ENCODE measurements around the gene CCDC51. TPM values are rescaled to one million over a fixed set of nuclear protein-coding genes. Genes with fewer than 3 reads are reported as not detected.
"Not testable (repeated sequence)": the region's sequence is repeated elsewhere in the genome, so short reads cannot be mapped to it uniquely, and the experiment has no call there.

The CCDC51 gene
- total and polyA plus RNA-seq, 2 donors (not counting 1 experiment from before 2014, with no cell fraction given), result 5.0 to 5.9 TPM

GRCh38 chr3:48463703-48464102 is 23.8 kb upstream of the CCDC51 start:
- no peak overlapping the region for H3K27ac Mint-ChIP-seq
- Histone ChIP-seq H3K9ac (ENCODE audit: low read length) (no peak overlapping the region), H3K4me2 (replicated peaks; ENCODE audit: low read depth, low read length, poor library complexity, severe bottlenecking) (no peak overlapping the region), H3K79me2 (ENCODE audit: control insufficient read depth, insufficient read depth, low read length) (peaks cover 37% of the 10 kb centered on the region), H3K36me3 (replicated peaks in 1 of 2; ENCODE audit: control extremely low read depth in 1 of 2, control insufficient read depth in 1 of 2, extremely low read depth in 1 of 2, insufficient read depth in 2 of 2, low read length in 1 of 2) (peaks cover 2 to 42% of the 10 kb centered on the region in 2 experiments), H3K9me3 (ENCODE audit: control extremely low read depth in 1 of 3, control insufficient read depth in 2 of 3, insufficient read depth in 1 of 3, low read length in 2 of 3) (no peaks in the 10 kb centered on the region), H3K27ac (ENCODE audit: low read length in 2 of 2) (no peak overlapping the region), H3K27me3 (replicated peaks in 1 of 4; ENCODE audit: control extremely low read depth in 1 of 4, control insufficient read depth in 3 of 4, insufficient read depth in 4 of 4, low read length in 3 of 4) (no peaks in the 10 kb centered on the region), H4K20me1 (ENCODE audit: control insufficient read depth, insufficient read depth, low read length, poor library complexity, severe bottlenecking) (peaks cover 25% of the 10 kb centered on the region), H3K4me3 (ENCODE audit: control extremely low read depth in 1 of 5, extremely low read depth in 1 of 5, insufficient read depth in 1 of 5, low read depth in 2 of 5, low read length in 4 of 5) (no peak overlapping the region), H3K4me1 (ENCODE audit: control insufficient read depth in 2 of 2, insufficient read depth in 2 of 2, low read length in 2 of 2) (peaks cover 29 to 33% of the 10 kb centered on the region in 2 donors), H2AFZ (ENCODE audit: insufficient read depth, low read depth, low read length, poor library complexity, severe bottlenecking) (no peak overlapping the region)
- no peaks in the 10 kb centered on the region for H3K27me3 Mint-ChIP-seq
- no peaks in the 10 kb centered on the region for H3K9me3 Mint-ChIP-seq (ENCODE audit: insufficient read depth)
- POLR2A ChIA-PET, result interaction anchor here (0.7 kb wide), 1 partner anchor 866 kb away, joined by 3 read pairs; no protein-coding TSS in a partner anchor
- WGBS (ENCODE audit: insufficient coverage), result 88% methylated on average over 9 of the region's 9 CpGs
- CTCF ChIA-PET, result interaction anchor here (1.0 to 17.7 kb wide), 6 partner anchors 10 to 86 kb away, joined by 3 to 240 read pairs (median 10); partner anchors contain the start of gene SHISA5
- intact Hi-C loops (cut with micrococcal nuclease), result loop anchor here (10.0 kb wide), 1 partner anchor 221 kb away; the partner anchor contains the start of gene NCKIPSD
- ATAC-seq (ENCODE audit: low read depth) (no peak), DNase-seq (no peak)
- TF ChIP-seq EZH2 (IDR thresholded peaks at IDR 0.05; ENCODE audit: borderline replicate concordance, insufficient read depth, low read depth, low read length, poor library complexity, severe bottlenecking), result no peak
- no peak for TF ChIP-seq CTCF (IDR thresholded peaks at IDR 0.05)
- H3K4me3 Mint-ChIP-seq, result no peak overlapping the region
- peaks cover 34% of the 10 kb centered on the region for H3K4me1 Mint-ChIP-seq

GRCh38 chr3:48461767-48462166 is 21.8 kb upstream of the CCDC51 start:
- Histone ChIP-seq H3K4me1 (ENCODE audit: control insufficient read depth in 2 of 2, insufficient read depth in 2 of 2, low read length in 2 of 2) (peaks cover 10 to 13% of the 10 kb centered on the region in 2 donors), H3K79me2 (ENCODE audit: control insufficient read depth, insufficient read depth, low read length) (peaks cover 18% of the 10 kb centered on the region), H3K36me3 (replicated peaks in 1 of 2; ENCODE audit: control extremely low read depth in 1 of 2, control insufficient read depth in 1 of 2, extremely low read depth in 1 of 2, insufficient read depth in 2 of 2, low read length in 1 of 2) (peaks cover 4 to 27% of the 10 kb centered on the region in 2 experiments)
- not testable (repeated sequence) for H3K27ac ChIP-seq (ENCODE audit: low read length in 2 of 2); H3K9me3 Mint-ChIP-seq (ENCODE audit: insufficient read depth); H3K27me3 ChIP-seq (replicated peaks in 1 of 4; ENCODE audit: control extremely low read depth in 1 of 4, control insufficient read depth in 3 of 4, insufficient read depth in 4 of 4, low read length in 3 of 4); H3K4me3 Mint-ChIP-seq; DNase-seq; ATAC-seq (ENCODE audit: low read depth); H3K4me3 ChIP-seq (ENCODE audit: control extremely low read depth in 1 of 5, extremely low read depth in 1 of 5, insufficient read depth in 1 of 5, low read depth in 2 of 5, low read length in 4 of 5); H2AFZ ChIP-seq (ENCODE audit: insufficient read depth, low read depth, low read length, poor library complexity, severe bottlenecking); H3K27ac Mint-ChIP-seq; H4K20me1 ChIP-seq (ENCODE audit: control insufficient read depth, insufficient read depth, low read length, poor library complexity, severe bottlenecking); H3K4me2 ChIP-seq (replicated peaks; ENCODE audit: low read depth, low read length, poor library complexity, severe bottlenecking); H3K9ac ChIP-seq (ENCODE audit: low read length); H3K27me3 Mint-ChIP-seq; H3K9me3 ChIP-seq (ENCODE audit: control extremely low read depth in 1 of 3, control insufficient read depth in 2 of 3, insufficient read depth in 1 of 3, low read length in 2 of 3)
- CTCF ChIA-PET, result interaction anchor here (0.9 to 17.7 kb wide), 3 partner anchors 29 to 87 kb away, joined by 3 to 240 read pairs (median 3); partner anchors contain the start of gene SHISA5
- POLR2A ChIA-PET, result interaction anchor here (0.6 to 0.7 kb wide), 2 partner anchors 14 to 477 kb away, joined by 3 to 4 read pairs; no protein-coding TSS in a partner anchor
- H3K4me1 Mint-ChIP-seq, result peaks cover 14% of the 10 kb centered on the region
- WGBS (ENCODE audit: insufficient coverage), result 100% methylated on average over 5 of the region's 7 CpGs
- intact Hi-C loops (cut with micrococcal nuclease), result loop anchor here (10.0 kb wide), 1 partner anchor 223 kb away; the partner anchor contains the start of gene NCKIPSD

All from B cell (primary cell).